CD4-positive, alpha-beta T cell treated with Interleukin-4 for 4 hours (primary cell): ENCODE results near the gene TEAD2.
"Not testable (repeated sequence)": the region's sequence is repeated elsewhere in the genome, so short reads cannot be mapped to it uniquely, and the experiment has no call there.

Experiments
- DNase-seq: peaks from one replicate; pipeline ENCODE4 v3.0.0-alpha.2; 2020

Gene TEAD2

DNA sequence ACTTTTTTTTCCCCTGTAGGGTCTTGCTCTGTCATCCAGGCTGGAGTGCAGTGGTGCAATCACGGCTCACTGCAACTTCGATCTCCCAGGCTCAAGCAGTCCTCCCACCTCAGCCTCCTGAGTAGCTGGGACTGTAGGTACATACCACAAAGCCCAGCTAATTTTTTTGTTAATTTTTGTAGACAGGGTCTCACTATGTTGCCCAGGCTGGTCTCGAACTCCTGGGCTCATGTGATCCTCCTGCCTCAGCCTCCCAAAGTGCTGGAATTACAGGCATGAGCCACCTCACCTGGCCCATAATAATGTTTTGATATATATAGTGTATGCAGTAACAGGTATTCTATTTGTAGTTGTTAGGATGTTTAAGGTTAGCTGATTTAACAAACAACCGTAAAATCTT, 31.0 kb downstream of the TEAD2 start:
- not testable (repeated sequence) for DNase-seq

DNA sequence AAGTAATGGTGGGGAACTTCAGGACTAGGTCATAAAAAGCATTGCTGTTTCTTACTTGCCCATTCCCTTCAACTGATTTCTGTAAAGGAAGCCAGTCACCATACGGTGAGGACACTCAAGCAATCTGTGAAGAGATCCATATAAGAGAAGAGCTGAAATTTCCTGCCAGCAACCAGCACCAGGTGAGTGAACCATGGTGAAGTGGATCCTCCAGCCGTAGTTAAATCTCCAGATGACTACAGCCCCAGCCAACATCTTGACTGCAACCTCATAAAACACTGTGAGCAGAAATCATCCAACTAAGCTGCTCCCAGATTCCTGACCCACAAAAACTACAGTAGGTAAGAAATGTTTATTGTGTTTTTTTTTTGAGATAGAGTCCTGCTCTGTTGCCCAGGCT, 33.5 kb downstream of the TEAD2 start:
- no peak for DNase-seq

DNA sequence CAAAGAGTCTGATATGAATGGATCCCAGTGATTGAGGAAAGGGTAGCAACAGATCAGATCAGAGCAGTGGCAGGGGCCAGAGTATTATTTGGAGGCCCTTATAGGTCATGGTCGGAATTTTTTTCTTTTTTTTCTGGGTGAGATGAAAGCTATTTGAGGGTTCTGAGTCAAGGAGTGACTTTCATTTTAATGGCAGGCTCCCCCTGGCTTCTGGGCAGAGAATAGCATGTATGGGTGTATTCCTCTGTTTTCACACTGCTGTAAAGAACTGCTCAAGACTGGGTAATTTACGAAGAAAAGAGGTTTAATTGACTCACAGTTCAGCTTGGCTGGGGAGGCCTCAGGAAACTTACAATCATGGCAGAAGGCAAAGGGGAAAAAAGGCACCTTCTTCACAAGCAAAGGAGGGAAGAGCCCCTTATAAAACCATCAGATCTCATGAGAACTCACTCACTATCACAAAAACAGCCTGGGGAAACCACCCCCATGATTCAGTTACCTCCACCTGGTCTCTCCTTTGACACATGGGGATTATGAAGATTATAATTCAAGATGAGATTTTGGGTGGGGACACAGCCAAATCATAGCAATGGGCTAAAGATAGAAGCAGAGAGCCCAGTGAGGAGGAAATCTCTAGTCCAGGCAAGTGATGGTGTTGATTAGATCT, 34.2 kb downstream of the TEAD2 start:
- peak; percentile 68 for DNase-seq

DNA sequence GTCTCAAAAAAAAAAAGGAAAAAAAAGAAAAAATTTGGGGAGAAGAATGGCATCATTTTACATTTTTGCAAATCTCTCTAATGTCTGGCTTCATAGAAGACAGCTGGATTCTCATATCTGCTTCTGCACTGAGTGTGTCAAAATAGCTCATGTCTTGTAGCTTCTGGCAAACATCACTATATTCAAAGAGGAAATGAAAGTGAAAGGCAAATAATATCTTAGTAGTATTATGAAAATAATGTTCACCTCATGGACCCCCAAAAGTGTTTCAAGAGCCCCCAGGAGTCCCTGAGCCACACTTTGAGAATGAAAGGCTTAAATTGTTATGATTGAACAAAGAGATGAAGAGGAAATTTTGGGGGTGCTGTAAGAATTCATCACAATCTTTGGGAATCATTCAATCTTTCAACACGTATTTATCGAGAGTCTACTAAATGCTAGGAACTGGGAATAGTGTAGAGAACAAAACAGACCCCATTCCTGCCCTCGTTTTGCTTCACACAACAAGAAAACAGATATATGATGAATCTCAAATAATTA, 36.0 kb downstream of the TEAD2 start:
- DNase-seq, result no peak

DNA sequence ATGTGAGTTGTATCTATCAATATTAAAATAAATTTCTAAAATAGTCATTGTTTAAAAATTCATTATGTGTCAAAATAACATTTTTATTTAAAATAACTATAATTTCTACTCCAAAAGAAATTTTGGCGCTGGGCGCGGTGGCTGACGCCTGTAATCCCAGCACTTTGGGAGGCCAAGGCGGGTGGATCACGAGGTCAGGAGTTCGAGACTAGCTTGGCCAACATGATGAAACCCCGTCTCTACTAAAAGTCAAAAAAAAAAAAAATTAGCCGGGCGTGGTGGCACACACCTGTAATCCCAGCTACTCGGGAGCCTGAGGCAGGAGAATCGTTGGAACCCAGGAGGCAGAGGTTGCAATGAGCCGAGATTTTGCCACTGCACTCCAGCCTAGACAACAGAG, 36.5 kb downstream of the TEAD2 start:
- DNase-seq, result not testable (repeated sequence)

DNA sequence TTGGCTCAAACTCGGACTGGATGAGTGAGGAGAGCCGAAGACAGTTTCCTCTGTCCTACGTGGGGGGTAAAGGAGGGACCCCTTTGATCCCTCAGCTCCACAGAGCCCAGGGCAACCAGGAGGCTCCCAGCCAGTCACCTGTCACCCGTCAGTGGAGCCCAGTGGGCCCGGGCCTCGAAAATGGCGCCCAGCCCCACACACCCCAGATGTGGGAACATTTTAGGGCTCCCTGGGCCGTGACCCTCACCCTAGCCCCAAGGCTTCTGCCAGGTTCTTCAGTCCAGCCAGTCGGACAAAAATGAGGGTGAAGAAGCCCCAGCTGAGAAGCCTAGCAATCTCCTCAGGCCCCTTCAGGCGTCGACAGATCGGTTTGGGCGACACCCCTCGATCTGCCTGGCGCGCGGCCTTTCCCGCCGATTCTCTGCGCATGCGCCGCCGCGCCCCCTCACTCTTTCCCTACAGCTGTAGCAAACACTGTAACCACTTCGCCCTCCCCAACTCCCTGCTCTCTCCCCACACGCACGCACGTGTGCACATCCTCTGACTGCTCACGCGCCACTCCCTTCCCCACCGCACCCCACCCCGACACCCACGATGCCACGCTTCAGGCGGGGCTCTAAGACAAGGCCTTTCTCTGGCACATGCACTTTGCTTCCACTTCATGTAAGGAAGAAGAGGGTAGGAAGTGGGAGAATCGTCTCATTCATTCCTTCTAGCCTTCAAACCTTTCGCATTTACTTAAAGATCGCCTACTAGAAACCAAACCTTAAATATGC, 37.2 kb downstream of the TEAD2 start, which contains the start of gene SLC6A16:
TSS of gene SLC6A16 (minus strand) at position 391 of the 776 bp plus-strand sequence. CDS start 13,844 bp downstream, outside the sequence.
- no peak for DNase-seq

DNA sequence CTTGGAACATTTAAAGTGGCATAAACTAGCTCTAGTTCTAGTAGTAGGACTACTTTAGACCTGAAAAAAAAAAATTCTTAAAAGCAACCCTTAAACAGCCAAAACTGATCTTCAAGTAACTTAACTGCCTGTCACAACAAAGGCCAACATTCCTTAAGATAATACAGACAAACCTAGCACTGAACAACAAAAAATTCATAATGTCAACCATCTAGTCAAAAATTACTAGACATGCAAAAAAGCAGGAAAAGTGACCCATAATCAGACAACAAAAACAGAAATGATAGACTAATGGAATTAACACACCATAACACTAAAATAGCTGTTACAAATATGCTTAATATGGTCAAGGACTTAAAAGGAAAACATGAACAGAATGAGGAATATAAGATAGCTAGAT, 43.9 kb downstream of the TEAD2 start:
- DNase-seq, result no peak

DNA sequence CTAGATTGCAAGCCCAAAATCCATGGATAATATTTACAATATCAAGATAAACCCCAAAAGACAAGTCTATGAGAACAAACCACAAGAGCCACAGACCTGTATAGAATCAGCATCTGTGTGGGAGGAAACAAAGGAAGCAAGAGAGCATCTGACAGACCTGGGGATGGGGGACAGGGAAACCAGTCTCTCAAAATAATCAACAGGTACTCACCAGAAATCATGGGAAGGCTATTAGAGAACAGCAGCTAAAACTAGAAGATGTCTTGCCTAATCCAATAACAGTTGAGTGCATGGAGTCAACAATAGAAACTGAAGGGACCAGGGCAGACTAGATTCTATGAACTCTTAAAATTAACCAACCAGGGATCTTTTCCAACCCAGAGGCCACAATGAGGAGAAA, 45.9 kb downstream of the TEAD2 start:
- DNase-seq, result no peak

DNA sequence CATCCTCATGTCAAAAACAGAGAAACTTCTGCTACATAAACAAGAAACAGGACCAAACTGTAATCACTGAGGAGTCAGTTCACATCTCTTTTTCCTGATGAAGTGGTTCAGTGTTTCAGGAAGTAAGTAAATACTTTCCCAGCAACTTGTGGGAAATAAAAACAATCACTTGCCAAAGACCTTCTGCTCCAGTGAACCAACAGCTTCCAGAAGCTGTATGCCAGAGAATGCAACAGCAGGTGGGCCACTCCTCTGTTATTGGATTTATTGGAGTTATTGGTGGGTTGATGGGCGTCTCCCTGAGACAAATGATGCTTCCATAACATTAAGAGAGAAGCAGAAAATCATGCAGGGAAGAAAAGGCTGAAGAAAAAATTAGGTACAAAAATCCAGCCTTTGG, 47.1 kb downstream of the TEAD2 start:
- no peak for DNase-seq

DNA sequence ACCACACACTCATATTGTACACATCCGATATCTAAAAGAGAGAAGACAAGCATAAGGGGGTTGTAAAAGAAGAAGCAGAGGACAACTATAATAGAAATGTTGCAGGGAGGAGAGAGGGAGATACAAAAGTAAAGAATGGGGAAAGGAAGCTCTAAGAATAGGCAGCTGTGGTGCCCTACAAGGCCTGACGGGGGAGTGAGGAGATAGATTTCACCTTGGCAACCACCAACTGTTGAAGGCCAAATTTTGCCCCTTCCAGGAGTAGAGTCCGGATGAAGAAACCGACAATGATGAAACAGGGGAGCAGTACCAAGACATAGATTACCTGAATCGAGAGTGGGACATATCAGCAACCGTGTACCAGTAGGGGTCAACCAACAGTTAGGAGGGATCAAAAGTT, 53.1 kb downstream of the TEAD2 start:
- no peak for DNase-seq

DNA sequence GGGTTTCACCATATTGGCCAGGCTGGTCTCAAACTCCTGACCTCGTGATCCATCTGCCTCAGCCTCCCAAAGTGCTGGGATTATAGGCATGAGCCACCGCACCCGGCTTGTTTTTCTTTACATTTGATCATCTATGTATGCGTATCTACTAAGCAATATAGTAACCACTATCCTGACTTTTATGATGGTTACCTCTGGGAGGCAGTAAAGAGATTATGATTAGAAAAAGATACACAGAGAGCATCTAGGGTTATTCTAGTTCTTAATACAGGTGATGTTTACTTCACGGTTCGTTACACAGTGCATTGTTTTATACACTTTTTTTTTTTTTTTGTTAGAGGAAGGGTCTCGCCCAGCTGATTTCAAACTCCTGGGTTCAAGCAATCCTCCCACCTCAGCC, 55.5 kb downstream of the TEAD2 start:
- not testable (repeated sequence) for DNase-seq

DNA sequence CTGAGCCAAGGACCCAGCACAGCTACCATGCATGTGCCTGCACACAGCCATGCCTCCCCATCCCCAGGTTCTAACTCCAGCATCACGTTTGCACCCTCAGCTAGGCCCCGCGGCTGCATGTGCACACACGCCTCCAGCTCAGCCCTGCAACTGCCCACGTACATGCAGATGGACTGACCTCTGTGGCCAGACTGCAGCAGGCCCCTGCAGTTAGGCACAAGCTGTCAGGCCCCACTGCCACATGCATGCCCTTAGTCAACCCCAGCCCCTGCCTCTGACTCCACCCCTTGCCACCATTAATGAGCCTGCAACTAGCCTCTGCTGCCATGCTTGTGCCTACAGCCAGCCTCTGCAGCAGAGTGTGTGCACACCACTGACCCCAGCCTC, 60.4 kb downstream of the TEAD2 start:
- DNase-seq, result no peak

DNA sequence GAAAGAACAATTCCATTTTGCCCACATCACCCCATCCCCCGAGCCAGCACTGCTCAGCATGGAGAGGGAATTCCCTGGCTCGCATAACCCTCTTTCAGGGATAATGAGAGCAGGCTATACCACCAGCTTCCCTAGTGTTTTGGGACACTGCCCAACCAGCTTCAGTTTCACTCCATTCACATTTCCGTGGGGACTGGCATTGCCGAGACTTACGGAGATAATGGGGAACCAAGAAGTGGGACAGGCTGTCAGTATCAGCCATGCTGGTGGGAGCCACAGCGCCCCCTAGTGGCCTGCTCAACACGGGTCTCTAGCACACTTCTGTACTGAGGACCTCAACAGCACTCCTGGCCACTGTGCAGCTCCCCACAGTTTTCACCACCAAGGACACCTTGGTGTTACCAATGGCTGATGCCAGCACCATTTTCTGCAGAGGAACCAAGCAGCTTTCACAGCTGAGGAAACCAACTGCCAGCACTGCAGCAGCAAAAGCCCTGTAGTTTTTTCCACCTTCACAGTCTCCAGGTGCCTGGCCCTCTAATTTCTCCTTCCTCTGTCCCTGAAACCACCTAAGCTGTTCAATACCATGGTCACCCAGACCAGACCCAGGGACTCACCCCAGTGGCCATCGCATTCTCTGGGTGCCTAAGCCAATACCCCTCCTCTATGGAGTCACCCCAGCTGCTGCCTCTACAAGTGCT, 60.9 kb downstream of the TEAD2 start:
- DNase-seq, result peak; percentile 74

DNA sequence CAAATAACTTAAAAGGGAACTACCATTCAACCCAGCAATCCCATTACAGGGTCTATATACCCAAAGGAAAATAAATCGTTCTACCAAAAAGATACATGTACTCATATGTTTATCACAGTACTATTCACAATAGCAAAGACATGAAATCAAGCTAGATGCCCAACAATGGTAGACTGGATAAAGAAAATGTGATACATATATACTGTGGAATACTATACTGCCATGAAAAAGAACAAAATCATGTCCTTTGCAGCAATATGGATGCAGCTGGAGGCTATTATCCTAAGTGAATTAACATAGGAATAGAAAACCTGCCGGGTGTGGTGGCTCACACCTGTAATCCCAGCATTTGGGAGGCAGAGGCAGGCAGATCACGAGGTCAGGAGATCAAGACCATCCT, 63.6 kb downstream of the TEAD2 start:
- DNase-seq, result not testable (repeated sequence)

DNA sequence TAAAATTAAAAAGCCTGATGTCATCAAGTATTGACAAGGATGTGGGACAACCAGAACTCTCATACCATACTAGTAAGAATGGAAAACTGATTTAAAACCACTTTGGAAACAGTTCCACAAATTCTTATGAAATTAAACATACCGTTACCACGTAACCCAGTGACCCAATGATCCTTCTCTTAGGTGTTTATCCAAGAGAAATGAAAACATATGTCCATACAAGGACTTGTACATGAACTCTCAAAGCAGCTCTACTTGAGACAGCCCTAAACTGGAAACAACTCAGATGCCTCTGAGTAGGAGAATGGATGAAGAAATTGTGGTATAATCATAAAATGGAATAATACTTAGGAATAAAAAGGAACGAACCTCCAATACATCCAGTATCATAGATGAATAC, 64.8 kb downstream of the TEAD2 start:
- DNase-seq, result no peak

DNA sequence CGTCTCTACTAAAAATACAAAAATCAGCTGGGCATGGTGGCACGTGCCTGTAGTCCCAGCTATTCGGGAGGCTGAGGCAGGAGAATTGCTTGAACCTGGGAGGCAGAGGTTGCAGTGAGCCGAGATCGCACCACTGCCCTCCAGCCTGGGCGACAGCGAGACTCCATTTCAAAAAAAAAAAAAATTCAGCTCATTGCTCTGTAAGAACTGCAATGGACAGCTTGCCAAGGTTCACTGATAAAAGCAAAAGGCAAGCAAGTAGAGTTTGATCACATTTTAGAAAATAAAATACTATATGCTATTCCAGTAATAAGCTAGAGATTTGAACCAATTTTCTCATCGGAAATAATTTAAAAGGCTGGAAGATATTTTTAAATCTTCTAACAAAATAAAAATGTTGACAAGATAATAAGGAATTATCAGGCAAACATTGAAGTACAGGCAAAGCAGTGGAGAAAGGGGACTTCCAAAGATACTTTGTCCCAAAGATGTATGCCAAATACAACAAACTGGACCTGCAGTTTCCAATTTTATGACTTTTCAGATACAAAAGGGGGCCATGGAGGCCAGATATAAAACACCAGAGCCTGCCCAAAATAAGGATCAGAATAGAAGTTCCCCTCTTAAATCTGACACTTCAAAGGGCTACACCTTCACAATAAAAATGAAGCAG, 66.9 kb downstream of the TEAD2 start:
- DNase-seq, result no peak

DNA sequence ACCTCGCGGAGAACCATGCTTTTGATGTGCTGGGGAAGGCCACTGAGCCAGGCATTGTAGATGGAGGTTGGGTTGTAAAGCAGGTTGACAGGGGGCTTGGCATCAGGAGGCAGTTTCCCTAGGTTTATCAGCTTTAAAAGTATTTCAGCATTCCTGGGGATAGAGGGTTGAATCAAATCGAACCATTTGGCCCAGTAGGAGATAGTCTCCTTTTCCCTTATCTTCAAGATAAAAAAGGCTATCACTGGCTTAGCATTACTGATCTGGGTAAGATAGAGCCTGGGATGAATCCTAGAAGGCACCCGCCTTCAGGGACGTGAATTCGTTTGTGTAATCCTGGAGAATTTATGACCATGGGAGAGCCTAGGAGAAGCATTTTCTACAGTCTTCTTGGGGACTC, 67.8 kb downstream of the TEAD2 start:
- DNase-seq, result no peak
